ENCODE data around the gene ANHX. TPM values are rescaled to one million over a fixed set of nuclear protein-coding genes. Genes with fewer than 3 reads are reported as not detected.

Gene ANHX
- polyA plus RNA-seq, 2 donors: not detected

DNA sequence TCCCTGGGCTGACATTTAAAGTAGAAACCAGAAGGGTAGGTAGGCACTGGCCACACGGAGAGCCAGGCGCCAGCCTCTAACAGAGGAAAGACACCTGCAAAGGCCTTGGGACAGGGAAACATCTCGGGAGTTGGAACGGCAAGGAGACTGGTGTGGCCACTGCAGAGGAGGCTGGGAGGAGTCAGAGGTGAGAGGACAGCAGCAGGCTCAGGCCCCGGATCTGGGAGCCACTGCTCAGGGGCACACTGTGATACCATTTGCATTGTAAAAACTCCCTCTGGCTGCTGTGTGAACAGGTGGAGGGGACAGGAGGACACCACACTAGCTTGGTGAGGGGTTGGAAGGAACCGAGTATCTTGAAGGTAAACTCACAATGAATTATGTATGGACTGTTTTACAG lies 2.7 kb downstream of the ANHX start:
- H3K4me3 ChIP-seq (ENCODE audit: low read depth in 1 of 2, low read length in 2 of 2): no peak overlapping the region
- H3K27ac ChIP-seq (ENCODE audit: low read depth in 2 of 2, low read length in 1 of 2): no peak overlapping the region
- H3K27me3 ChIP-seq (ENCODE audit: control insufficient read depth in 1 of 2, insufficient read depth in 2 of 2, low read length in 2 of 2): no peaks in the 10 kb centered on the region
- H3K4me1 ChIP-seq (ENCODE audit: control insufficient read depth in 2 of 2, insufficient read depth in 2 of 2, low read length in 1 of 2): no peaks in the 10 kb centered on the region
- no peaks in the 10 kb centered on the region for H3K36me3 ChIP-seq (ENCODE audit: control insufficient read depth in 2 of 2, insufficient read depth in 2 of 2, low read length in 1 of 2)
- WGBS, 2 donors: 79 to 83% methylated on average over 6 of the region's 6 CpGs
- peaks cover 24 to 35% of the 10 kb centered on the region in 2 donors for H3K9me3 ChIP-seq (ENCODE audit: control insufficient read depth in 2 of 2, insufficient read depth in 1 of 2, low read depth in 1 of 2, low read length in 1 of 2)

DNA sequence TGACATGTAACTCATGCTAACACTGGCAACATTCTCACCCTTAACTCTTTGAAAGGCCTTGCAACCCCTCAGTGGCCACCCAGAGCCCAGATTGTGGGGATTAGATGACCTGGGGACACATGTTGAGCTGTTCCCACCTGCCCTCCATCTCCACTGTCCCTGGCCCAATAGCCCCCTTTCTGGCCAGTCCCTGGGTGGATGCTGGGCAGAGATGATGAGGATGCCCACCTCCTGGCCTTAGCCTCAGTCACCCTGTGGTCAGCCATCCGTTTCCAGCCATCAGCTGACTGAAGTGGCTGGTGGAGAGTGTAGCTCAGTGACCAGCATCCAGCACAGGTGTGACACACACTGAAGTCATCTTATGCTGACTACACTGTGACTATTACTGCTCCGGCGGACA lies 4.7 kb downstream of the ANHX start:
- no peak overlapping the region for H3K4me3 ChIP-seq (ENCODE audit: low read depth in 1 of 2, low read length in 2 of 2)
- no peak overlapping the region for H3K27ac ChIP-seq (ENCODE audit: low read depth in 2 of 2, low read length in 1 of 2)
- H3K27me3 ChIP-seq (ENCODE audit: control insufficient read depth in 1 of 2, insufficient read depth in 2 of 2, low read length in 2 of 2): no peaks in the 10 kb centered on the region
- peaks cover 29 to 53% of the 10 kb centered on the region in 2 donors for H3K9me3 ChIP-seq (ENCODE audit: control insufficient read depth in 2 of 2, insufficient read depth in 1 of 2, low read depth in 1 of 2, low read length in 1 of 2)
- no peaks in the 10 kb centered on the region for H3K36me3 ChIP-seq (ENCODE audit: control insufficient read depth in 2 of 2, insufficient read depth in 2 of 2, low read length in 1 of 2)
- WGBS, 2 donors: 70 to 73% methylated on average over 3 of the region's 3 CpGs
- H3K4me1 ChIP-seq (ENCODE audit: control insufficient read depth in 2 of 2, insufficient read depth in 2 of 2, low read length in 1 of 2): no peaks in the 10 kb centered on the region

DNA sequence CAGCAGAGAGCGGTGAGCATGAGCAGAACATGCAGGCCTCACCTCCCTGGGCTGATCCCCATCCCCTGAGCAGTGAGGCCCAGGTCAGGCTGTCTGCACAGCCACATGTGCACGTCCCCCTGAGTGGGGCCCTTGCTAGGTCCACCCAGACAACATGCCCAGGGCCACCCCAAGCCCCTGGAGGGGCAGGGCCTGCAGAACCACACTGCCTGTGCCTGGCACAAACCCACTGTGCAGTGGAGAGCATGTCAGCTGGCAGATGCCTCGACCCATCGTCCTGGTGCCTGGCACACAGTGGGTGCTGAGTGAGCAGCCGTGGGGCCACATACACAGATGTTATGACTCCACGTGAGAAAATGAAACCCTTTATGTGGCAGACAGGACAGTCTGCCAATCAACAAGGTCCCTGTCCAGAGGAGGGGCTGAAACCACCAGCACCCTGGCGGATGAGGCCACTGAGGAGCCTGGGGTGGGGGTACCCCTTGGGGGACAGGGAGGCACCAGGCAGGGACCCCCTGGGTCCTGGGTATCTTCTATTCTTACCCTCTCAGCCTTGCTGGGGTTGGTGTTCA lies 8.3 kb downstream of the ANHX start:
- H3K36me3 ChIP-seq (ENCODE audit: control insufficient read depth in 2 of 2, insufficient read depth in 2 of 2, low read length in 1 of 2): no peaks in the 10 kb centered on the region
- WGBS, 2 donors: 73% methylated on average over 7 of the region's 7 CpGs
- no peak overlapping the region for H3K4me3 ChIP-seq (ENCODE audit: low read depth in 1 of 2, low read length in 2 of 2)
- H3K9me3 ChIP-seq (ENCODE audit: control insufficient read depth in 2 of 2, insufficient read depth in 1 of 2, low read depth in 1 of 2, low read length in 1 of 2): peaks cover 15 to 52% of the 10 kb centered on the region in 2 donors
- no peaks in the 10 kb centered on the region for H3K27me3 ChIP-seq (ENCODE audit: control insufficient read depth in 1 of 2, insufficient read depth in 2 of 2, low read length in 2 of 2)
- H3K27ac ChIP-seq (ENCODE audit: low read depth in 2 of 2, low read length in 1 of 2): no peak overlapping the region
- H3K4me1 ChIP-seq (ENCODE audit: control insufficient read depth in 2 of 2, insufficient read depth in 2 of 2, low read length in 1 of 2): no peaks in the 10 kb centered on the region

DNA sequence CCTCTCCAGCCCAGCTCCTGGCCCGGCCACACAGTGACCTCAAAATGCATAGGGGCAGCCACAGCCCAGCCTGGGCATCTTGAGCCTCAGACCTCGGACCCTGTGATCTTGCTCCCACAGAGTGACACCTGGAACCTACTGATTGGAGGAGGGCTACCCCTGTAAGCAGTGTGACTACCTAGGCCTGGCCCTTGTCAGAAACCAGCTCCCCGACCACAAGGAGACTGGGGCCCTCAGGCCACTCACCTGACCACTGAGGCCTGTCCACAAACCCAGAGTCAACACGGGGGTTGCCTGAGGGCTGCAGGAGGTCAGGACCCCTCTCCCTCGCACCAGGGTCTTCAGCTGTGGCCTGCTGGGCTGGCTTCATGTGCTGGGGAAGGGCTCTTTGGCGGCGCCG lies 9.0 kb downstream of the ANHX start:
- Histone ChIP-seq H3K36me3 (ENCODE audit: control insufficient read depth in 2 of 2, insufficient read depth in 2 of 2, low read length in 1 of 2) (no peaks in the 10 kb centered on the region), H3K9me3 (ENCODE audit: control insufficient read depth in 2 of 2, insufficient read depth in 1 of 2, low read depth in 1 of 2, low read length in 1 of 2) (peaks cover 13 to 49% of the 10 kb centered on the region in 2 donors), H3K4me3 (ENCODE audit: low read depth in 1 of 2, low read length in 2 of 2) (no peak overlapping the region), H3K27me3 (ENCODE audit: control insufficient read depth in 1 of 2, insufficient read depth in 2 of 2, low read length in 2 of 2) (no peaks in the 10 kb centered on the region), H3K27ac (ENCODE audit: low read depth in 2 of 2, low read length in 1 of 2) (no peak overlapping the region), H3K4me1 (ENCODE audit: control insufficient read depth in 2 of 2, insufficient read depth in 2 of 2, low read length in 1 of 2) (no peaks in the 10 kb centered on the region)
- 82% methylated on average over 8 of the region's 8 CpGs for WGBS, 2 donors

DNA sequence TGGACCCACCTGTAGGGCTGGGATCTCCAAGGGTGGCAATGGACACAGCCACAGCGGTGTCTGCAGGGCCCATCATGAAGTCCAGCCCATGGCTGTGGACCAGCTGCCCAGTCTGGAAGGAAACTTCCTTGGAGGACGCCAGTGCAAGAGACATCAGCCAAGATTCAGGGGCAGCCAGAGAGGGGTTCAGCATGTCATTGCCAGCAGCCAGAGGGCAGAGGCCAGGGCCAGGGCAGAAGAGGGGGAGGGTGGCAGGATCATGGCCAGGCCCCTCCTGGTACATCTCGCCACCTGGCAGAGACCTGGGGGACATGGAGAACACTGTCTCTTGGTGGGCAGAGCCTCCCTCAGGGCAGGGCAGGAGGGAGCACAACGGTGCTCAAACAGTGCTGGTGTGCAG lies 10.2 kb downstream of the ANHX start:
- Histone ChIP-seq H3K4me3 (ENCODE audit: low read depth in 1 of 2, low read length in 2 of 2) (no peak overlapping the region), H3K36me3 (ENCODE audit: control insufficient read depth in 2 of 2, insufficient read depth in 2 of 2, low read length in 1 of 2) (no peaks in the 10 kb centered on the region), H3K9me3 (ENCODE audit: control insufficient read depth in 2 of 2, insufficient read depth in 1 of 2, low read depth in 1 of 2, low read length in 1 of 2) (peaks cover 9 to 50% of the 10 kb centered on the region in 2 donors), H3K27me3 (ENCODE audit: control insufficient read depth in 1 of 2, insufficient read depth in 2 of 2, low read length in 2 of 2) (no peaks in the 10 kb centered on the region), H3K4me1 (ENCODE audit: control insufficient read depth in 2 of 2, insufficient read depth in 2 of 2, low read length in 1 of 2) (no peaks in the 10 kb centered on the region), H3K27ac (ENCODE audit: low read depth in 2 of 2, low read length in 1 of 2) (no peak overlapping the region)
- WGBS, 2 donors: 79 to 83% methylated on average over 4 of the region's 4 CpGs

DNA sequence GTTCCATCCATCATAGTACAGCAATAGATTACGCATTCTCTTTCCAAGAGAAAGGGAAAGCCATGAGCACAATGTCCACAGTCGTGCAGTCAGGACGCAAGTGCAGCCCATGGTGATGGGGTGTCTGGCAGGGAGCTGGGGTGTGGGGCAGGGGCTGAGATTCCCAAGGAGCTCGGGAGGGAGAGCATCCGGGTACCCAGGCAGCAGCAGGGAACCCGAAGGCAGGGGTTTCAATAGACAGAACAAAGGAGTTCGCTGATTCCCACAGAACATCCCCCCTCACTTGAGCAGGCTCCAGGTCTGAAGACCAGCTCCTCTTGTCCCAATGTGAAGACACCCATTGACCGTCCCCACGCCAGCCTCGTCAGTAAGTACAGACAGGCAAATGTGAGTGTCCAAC lies 13.5 kb downstream of the ANHX start:
- 85 to 87% methylated on average over 10 of the region's 10 CpGs for WGBS, 2 donors
- Histone ChIP-seq H3K9me3 (ENCODE audit: control insufficient read depth in 2 of 2, insufficient read depth in 1 of 2, low read depth in 1 of 2, low read length in 1 of 2) (peaks cover 20 to 57% of the 10 kb centered on the region in 2 donors), H3K27me3 (ENCODE audit: control insufficient read depth in 1 of 2, insufficient read depth in 2 of 2, low read length in 2 of 2) (no peaks in the 10 kb centered on the region), H3K4me3 (ENCODE audit: low read depth in 1 of 2, low read length in 2 of 2) (no peak overlapping the region), H3K27ac (ENCODE audit: low read depth in 2 of 2, low read length in 1 of 2) (no peak overlapping the region), H3K36me3 (ENCODE audit: control insufficient read depth in 2 of 2, insufficient read depth in 2 of 2, low read length in 1 of 2) (no peaks in the 10 kb centered on the region), H3K4me1 (ENCODE audit: control insufficient read depth in 2 of 2, insufficient read depth in 2 of 2, low read length in 1 of 2) (no peaks in the 10 kb centered on the region)

DNA sequence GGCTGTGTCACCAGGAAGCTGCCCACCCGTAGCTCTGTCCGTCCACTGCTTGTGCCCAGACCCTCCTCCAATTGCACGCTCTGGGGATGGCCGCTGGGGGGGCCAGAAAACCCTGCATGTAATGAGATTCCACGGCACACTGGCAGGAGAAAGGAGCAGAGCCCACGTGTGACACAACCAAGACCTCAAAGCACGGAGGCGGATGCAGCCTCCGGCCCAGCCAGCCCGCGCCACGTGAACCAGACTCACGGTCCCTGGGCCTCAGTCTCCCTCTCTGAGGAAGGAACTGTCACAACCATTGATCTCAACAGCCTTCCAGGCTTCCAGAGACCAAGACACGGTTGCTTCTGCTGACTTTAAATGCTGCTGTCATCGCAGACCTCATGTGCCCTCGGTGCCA lies 14.4 kb downstream of the ANHX start:
- H3K27ac ChIP-seq (ENCODE audit: low read depth in 2 of 2, low read length in 1 of 2): no peak overlapping the region
- H3K4me1 ChIP-seq (ENCODE audit: control insufficient read depth in 2 of 2, insufficient read depth in 2 of 2, low read length in 1 of 2): no peaks in the 10 kb centered on the region
- H3K4me3 ChIP-seq (ENCODE audit: low read depth in 1 of 2, low read length in 2 of 2): no peak overlapping the region
- no peaks in the 10 kb centered on the region for H3K27me3 ChIP-seq (ENCODE audit: control insufficient read depth in 1 of 2, insufficient read depth in 2 of 2, low read length in 2 of 2)
- no peaks in the 10 kb centered on the region for H3K36me3 ChIP-seq (ENCODE audit: control insufficient read depth in 2 of 2, insufficient read depth in 2 of 2, low read length in 1 of 2)
- peaks cover 18 to 55% of the 10 kb centered on the region in 2 donors for H3K9me3 ChIP-seq (ENCODE audit: control insufficient read depth in 2 of 2, insufficient read depth in 1 of 2, low read depth in 1 of 2, low read length in 1 of 2)
- 85 to 87% methylated on average over 16 of the region's 16 CpGs for WGBS, 2 donors

DNA sequence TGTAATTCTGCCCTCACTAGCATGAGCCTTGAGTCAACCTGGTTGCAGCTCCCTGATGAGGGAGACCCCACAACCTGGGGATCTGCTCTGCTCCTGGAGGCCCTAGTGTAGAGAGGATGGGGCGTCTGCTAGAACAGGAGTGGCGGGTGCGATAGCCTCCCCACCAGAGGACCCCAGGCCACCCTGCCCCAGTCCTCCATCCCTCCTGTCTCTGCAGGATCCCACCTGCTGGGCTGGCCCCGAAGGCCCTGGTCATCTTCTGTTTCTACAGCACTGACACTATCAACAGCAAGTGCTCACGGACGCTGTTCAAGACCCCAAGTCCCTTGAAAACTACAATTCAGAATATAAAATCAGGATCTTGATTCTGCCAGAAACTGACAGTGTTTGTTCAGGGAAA lies 15.2 kb downstream of the ANHX start:
- H3K27ac ChIP-seq (ENCODE audit: low read depth in 2 of 2, low read length in 1 of 2): no peak overlapping the region
- no peaks in the 10 kb centered on the region for H3K4me1 ChIP-seq (ENCODE audit: control insufficient read depth in 2 of 2, insufficient read depth in 2 of 2, low read length in 1 of 2)
- no peak overlapping the region for H3K4me3 ChIP-seq (ENCODE audit: low read depth in 1 of 2, low read length in 2 of 2)
- peaks cover 22 to 53% of the 10 kb centered on the region in 2 donors for H3K9me3 ChIP-seq (ENCODE audit: control insufficient read depth in 2 of 2, insufficient read depth in 1 of 2, low read depth in 1 of 2, low read length in 1 of 2)
- no peaks in the 10 kb centered on the region for H3K27me3 ChIP-seq (ENCODE audit: control insufficient read depth in 1 of 2, insufficient read depth in 2 of 2, low read length in 2 of 2)
- 89 to 93% methylated on average over 6 of the region's 6 CpGs for WGBS, 2 donors
- no peaks in the 10 kb centered on the region for H3K36me3 ChIP-seq (ENCODE audit: control insufficient read depth in 2 of 2, insufficient read depth in 2 of 2, low read length in 1 of 2)

DNA sequence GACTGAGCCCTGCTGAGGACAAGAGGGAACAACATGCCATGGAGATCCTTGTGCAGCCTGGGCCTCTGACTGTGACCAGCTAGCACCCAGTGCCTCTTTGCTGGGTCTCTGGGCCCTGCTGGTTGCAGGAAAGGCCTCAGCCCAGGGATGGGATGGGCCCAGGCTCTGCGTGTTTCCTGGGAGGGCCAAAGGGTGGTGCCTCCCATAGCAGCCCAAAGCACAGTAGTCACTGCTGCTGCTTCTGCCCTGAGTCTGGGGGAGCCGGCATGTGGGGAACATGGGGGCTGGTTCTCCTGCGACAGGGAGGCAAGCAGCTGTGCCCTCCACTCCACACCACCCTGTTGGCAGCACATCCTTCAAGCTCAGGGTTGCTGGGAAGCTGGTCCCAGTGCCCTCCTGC lies 18.5 kb downstream of the ANHX start:
- WGBS, 2 donors: 62 to 84% methylated on average over 3 of the region's 3 CpGs
- no peak overlapping the region for H3K4me3 ChIP-seq (ENCODE audit: low read depth in 1 of 2, low read length in 2 of 2)
- H3K27me3 ChIP-seq (ENCODE audit: control insufficient read depth in 1 of 2, insufficient read depth in 2 of 2, low read length in 2 of 2): no peaks in the 10 kb centered on the region
- H3K36me3 ChIP-seq (ENCODE audit: control insufficient read depth in 2 of 2, insufficient read depth in 2 of 2, low read length in 1 of 2): no peaks in the 10 kb centered on the region
- peaks cover 35 to 58% of the 10 kb centered on the region in 2 donors for H3K9me3 ChIP-seq (ENCODE audit: control insufficient read depth in 2 of 2, insufficient read depth in 1 of 2, low read depth in 1 of 2, low read length in 1 of 2)
- no peak overlapping the region for H3K27ac ChIP-seq (ENCODE audit: low read depth in 2 of 2, low read length in 1 of 2)
- no peaks in the 10 kb centered on the region for H3K4me1 ChIP-seq (ENCODE audit: control insufficient read depth in 2 of 2, insufficient read depth in 2 of 2, low read length in 1 of 2)

DNA sequence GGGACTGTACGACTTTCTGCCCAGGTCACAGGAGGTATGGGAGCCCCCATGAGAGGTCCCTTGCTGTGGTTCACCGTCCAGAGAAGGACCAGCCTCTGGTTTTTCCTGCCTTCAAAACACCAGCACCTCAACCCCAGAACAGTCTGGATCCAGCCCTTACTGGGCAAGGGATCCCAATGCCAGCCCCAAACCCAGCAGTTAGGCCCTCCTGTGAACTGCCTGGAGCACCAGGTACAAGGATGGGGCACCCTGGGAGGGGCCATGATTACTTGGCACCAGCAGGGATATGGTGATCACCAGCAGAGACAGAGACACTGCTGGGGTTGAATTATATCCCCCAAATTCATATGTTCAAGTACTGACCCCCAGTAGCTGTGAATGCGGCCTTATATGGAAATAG lies 20.0 kb downstream of the ANHX start:
- WGBS, 2 donors: 81% methylated on average over 3 of the region's 3 CpGs
- H3K36me3 ChIP-seq (ENCODE audit: control insufficient read depth in 2 of 2, insufficient read depth in 2 of 2, low read length in 1 of 2): no peaks in the 10 kb centered on the region
- peaks cover 38 to 50% of the 10 kb centered on the region in 2 donors for H3K9me3 ChIP-seq (ENCODE audit: control insufficient read depth in 2 of 2, insufficient read depth in 1 of 2, low read depth in 1 of 2, low read length in 1 of 2)

More for the DNA sequence above, 20.0 kb downstream of the ANHX start:
- H3K4me1 ChIP-seq (ENCODE audit: control insufficient read depth in 2 of 2, insufficient read depth in 2 of 2, low read length in 1 of 2): no peaks in the 10 kb centered on the region
- no peaks in the 10 kb centered on the region for H3K27me3 ChIP-seq (ENCODE audit: control insufficient read depth in 1 of 2, insufficient read depth in 2 of 2, low read length in 2 of 2)
- H3K4me3 ChIP-seq (ENCODE audit: low read depth in 1 of 2, low read length in 2 of 2): no peak overlapping the region
- H3K27ac ChIP-seq (ENCODE audit: low read depth in 2 of 2, low read length in 1 of 2): no peak overlapping the region
